Suppressor macrophage treated with lipopolysaccharide for 1 hour (primary cell): ENCODE results near the gene GPC5.
A peak's percentile ranks its signal among the peaks of the same experiment; 100 is the strongest.

ENCODE experiments used
- DNase-seq, 3 donors: peaks; one replicate each; pipeline ENCODE4 v3.0.0-alpha.2; 2020 to 2022

The GPC5 gene

GRCh38 chr13:92038905-92039304 is 640.5 kb downstream of the GPC5 start:
- no peak for DNase-seq

- no peak for DNase-seq
These were observed 644.1 kb downstream of the GPC5 start for GRCh38 chr13:92042522-92042921.

GRCh38 chr13:92044351-92044750 is 645.9 kb downstream of the GPC5 start:
- DNase-seq, result no peak

GRCh38 chr13:92054389-92054788 is 656.0 kb downstream of the GPC5 start:
- DNase-seq, result no peak

- DNase-seq, result peak in 2 of 3 donors; percentile 1 to 11
These were observed 676.2 kb downstream of the GPC5 start for GRCh38 chr13:92074658-92075057.

- DNase-seq, result no peak
These were observed 699.0 kb downstream of the GPC5 start for GRCh38 chr13:92097337-92097903.

GRCh38 chr13:92101801-92102200 is 703.4 kb downstream of the GPC5 start:
- DNase-seq, result no peak

GRCh38 chr13:92103689-92104153 is 705.3 kb downstream of the GPC5 start:
- no peak for DNase-seq

- DNase-seq, result no peak
These were observed 723.9 kb downstream of the GPC5 start for GRCh38 chr13:92122186-92122853.

- no peak for DNase-seq
These were observed 728.0 kb downstream of the GPC5 start for GRCh38 chr13:92126399-92126798.

GRCh38 chr13:92135509-92135908 is 737.1 kb downstream of the GPC5 start:
- DNase-seq, result no peak

GRCh38 chr13:92136449-92137155 is 738.2 kb downstream of the GPC5 start:
- no peak for DNase-seq

GRCh38 chr13:92137520-92137919 is 739.1 kb downstream of the GPC5 start:
- DNase-seq, result peak in 2 of 3 donors; percentile 8 to 19

- no peak for DNase-seq
These were observed 745.3 kb downstream of the GPC5 start for GRCh38 chr13:92143766-92144165.

GRCh38 chr13:92150606-92151005 is 752.2 kb downstream of the GPC5 start:
- peak in 2 of 3 donors; percentile 12 to 47 for DNase-seq

GRCh38 chr13:92158346-92158745 is 759.9 kb downstream of the GPC5 start:
- DNase-seq, result peak; percentile 56 to 74 (median 72)

- DNase-seq, result no peak
These were observed 766.4 kb downstream of the GPC5 start for GRCh38 chr13:92164822-92165221.

GRCh38 chr13:92172191-92172590 is 773.8 kb downstream of the GPC5 start:
- no peak for DNase-seq

- no peak for DNase-seq
These were observed 774.8 kb downstream of the GPC5 start for GRCh38 chr13:92173254-92173653.

- peak; percentile 32 to 56 (median 53) for DNase-seq
These were observed 776.9 kb downstream of the GPC5 start for GRCh38 chr13:92175330-92175729.

GRCh38 chr13:92177966-92178365 is 779.5 kb downstream of the GPC5 start:
- no peak for DNase-seq

GRCh38 chr13:92179223-92179622 is 780.8 kb downstream of the GPC5 start:
- DNase-seq, result no peak

- peak; percentile 51 to 63 (median 59) for DNase-seq
These were observed 789.1 kb downstream of the GPC5 start for GRCh38 chr13:92187378-92187989.

- DNase-seq, result no peak
These were observed 790.2 kb downstream of the GPC5 start for GRCh38 chr13:92188574-92188973.
